Neural cell (in vitro differentiated cells): ENCODE data around the gene TGFBR3. TPM values are rescaled to one million over a fixed set of nuclear protein-coding genes. Genes with fewer than 3 reads are reported as not detected.

ENCODE experiments used
- H2AFZ ChIP-seq: fragments of 200-600, 300-800 bp; sonication (generic), shearing (Covaris generic); 2 replicates; pipeline ENCODE4 v1.6.0; 2014; ENCODE audit warnings: low read depth, mild to moderate bottlenecking, antibody characterized with exemption, low read length, moderate library complexity
- H3F3A ChIP-seq: fragments of 200-600 bp; shearing (Covaris generic); 2 replicates; pipeline ENCODE4 v1.6.1; 2016; ENCODE audit warnings: mild to moderate bottlenecking, moderate library complexity, mixed read lengths, antibody characterized with exemption, low read length; ENCODE audit not compliant: insufficient read depth, poor library complexity, severe bottlenecking
- H3K27ac ChIP-seq: fragments of 200-600, 300-800 bp; sonication (generic), shearing (Covaris generic); 2 replicates; pipeline ENCODE4 v1.5.1; 2014; ENCODE audit warnings: mild to moderate bottlenecking, low read length, moderate library complexity
- H3K27me3 ChIP-seq: fragments of 300-800, 200-600 bp; sonication (generic), shearing (Covaris generic); 2 replicates; pipeline ENCODE4 v1.6.0; 2014; ENCODE audit warnings: mild to moderate bottlenecking, low read depth, low read length, moderate library complexity; ENCODE audit not compliant: insufficient read depth
- H3K36me3 ChIP-seq: fragments of 300-800, 200-600 bp; sonication (generic), shearing (Covaris generic); 2 replicates; pipeline ENCODE4 v1.5.1; 2014; ENCODE audit warnings: mild to moderate bottlenecking, antibody characterized with exemption, low read length, moderate library complexity; ENCODE audit not compliant: insufficient read depth
- H3K4me2 ChIP-seq: fragments of 300-800, 200-600 bp; sonication (generic), shearing (Covaris generic); 2 replicates; pipeline ENCODE4 v1.6.0; 2014; ENCODE audit warnings: mild to moderate bottlenecking, low read length
- H3K4me3 ChIP-seq: fragments of 300-800, 200-600 bp; sonication (generic), shearing (Covaris generic); 2 replicates; pipeline ENCODE4 v1.5.1; 2014; ENCODE audit warnings: mild to moderate bottlenecking, low read length, moderate library complexity
- H3K79me2 ChIP-seq: fragments of 200-600 bp; shearing (Covaris generic); replicated peaks from 2 replicates; pipeline ENCODE4 v1.6.0; 2014; ENCODE audit warnings: mild to moderate bottlenecking, low read length, moderate library complexity; ENCODE audit not compliant: insufficient read depth
- H3K9ac ChIP-seq: fragments of 300-800, 200-600 bp; sonication (generic), shearing (Covaris generic); 2 replicates; pipeline ENCODE4 v1.6.1; 2016; ENCODE audit warnings: mild to moderate bottlenecking, low read length, mixed read lengths
- H3K9me2 ChIP-seq: fragments of 200-600 bp; shearing (Covaris generic); 2 replicates; pipeline ENCODE4 v1.6.1; 2016; ENCODE audit warnings: mild to moderate bottlenecking, low read length, mixed read lengths; ENCODE audit not compliant: insufficient read depth
- H3K9me3 ChIP-seq: fragments of 200-600, 300-800 bp; sonication (generic), shearing (Covaris generic); 2 replicates; pipeline ENCODE4 v1.6.1; 2016; ENCODE audit warnings: mild to moderate bottlenecking, mixed run types, low read length, moderate library complexity, mixed read lengths
- H4K20me1 ChIP-seq: fragments of 200-600 bp; shearing (Covaris generic); 2 replicates; pipeline ENCODE4 v1.6.1; 2016; ENCODE audit warnings: mild to moderate bottlenecking, mixed run types; ENCODE audit not compliant: insufficient read depth
- EP300 ChIP-seq: fragments of 450-650 bp; conservative IDR thresholded peaks from 2 replicates; pipeline ENCODE4 v1.6.1; 2014; ENCODE audit warnings: antibody characterized with exemption, mild to moderate bottlenecking, moderate library complexity; ENCODE audit not compliant: poor library complexity, severe bottlenecking
- EZH2 ChIP-seq: fragments of 200-600, 300-800 bp; shearing (Covaris generic), sonication (generic); IDR thresholded peaks from 2 replicates; pipeline ENCODE4 v1.6.1; 2014; ENCODE audit warnings: antibody characterized with exemption, low read length, borderline replicate concordance, mild to moderate bottlenecking; ENCODE audit not compliant: insufficient read depth, poor library complexity, severe bottlenecking
- MXI1 ChIP-seq: fragments of 450-650 bp; conservative IDR thresholded peaks from 2 replicates; pipeline ENCODE4 v1.6.1; 2014; ENCODE audit warnings: antibody characterized with exemption, mild to moderate bottlenecking; ENCODE audit not compliant: poor library complexity, severe bottlenecking
- POLR2AphosphoS5 ChIP-seq: IDR thresholded peaks from 2 replicates; pipeline ENCODE4 v1.6.1; 2012
- RAD21 ChIP-seq: fragments of 450-650 bp; conservative IDR thresholded peaks from 2 replicates; pipeline ENCODE4 v1.6.1; 2014; ENCODE audit warnings: antibody characterized with exemption, mild to moderate bottlenecking, moderate library complexity
- SMC3 ChIP-seq: fragments of 450-650 bp; conservative IDR thresholded peaks from 2 replicates; pipeline ENCODE4 v1.6.1; 2014; ENCODE audit warnings: antibody characterized with exemption, mild to moderate bottlenecking, moderate library complexity; ENCODE audit not compliant: poor library complexity
- TAF1 ChIP-seq: IDR thresholded peaks from 2 replicates; pipeline ENCODE4 v1.6.1; 2012; ENCODE audit warnings: low read depth
- polyA plus RNA-seq: library from polyadenylated mRNA; depleted of rRNA; stranded (reverse); fragments of >200 nt; gene quantifications from 2 replicates; pipeline ENCODE4 v1.2.3, GENCODE V29; 2014
- TF ChIP-seq, protein P1 (sequence below): IDR thresholded peaks from 2 replicates; pipeline ENCODE4 v1.6.1; 2012; ENCODE audit warnings: borderline replicate concordance
- TF ChIP-seq, protein P2 (sequence below): fragments of 450-650 bp; IDR thresholded peaks from 2 replicates; pipeline ENCODE4 v1.5.1; 2014; ENCODE audit warnings: antibody characterized with exemption, mild to moderate bottlenecking, moderate library complexity; ENCODE audit not compliant: poor library complexity, severe bottlenecking

Gene TGFBR3
- polyA plus RNA-seq, 1 donor from 2014 or later: 0.25 TPM

DNA sequence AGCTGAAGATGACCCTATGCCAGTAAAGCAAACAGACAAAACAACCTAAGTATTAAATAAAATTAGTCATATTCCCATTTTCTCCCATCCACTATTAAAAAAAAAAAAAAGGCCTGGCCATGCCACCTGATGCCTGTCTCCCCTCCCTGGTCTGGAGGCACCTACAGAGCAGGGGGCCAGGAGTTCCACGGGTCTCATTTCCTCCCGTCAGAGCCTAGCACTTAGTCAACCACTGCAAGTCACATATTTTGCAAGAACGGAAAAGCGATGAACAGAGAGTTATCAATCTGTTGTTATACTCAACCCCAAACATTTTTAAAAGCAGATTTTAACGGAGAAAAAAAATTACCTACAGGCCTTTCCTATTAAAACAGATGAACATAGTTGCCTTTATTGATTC lies 59.3 kb downstream of the TGFBR3 start:
- H3K9ac ChIP-seq: no peak overlapping the region
- no peaks in the 10 kb centered on the region for H3K27me3 ChIP-seq
- no peaks in the 10 kb centered on the region for H3K36me3 ChIP-seq
- no peaks in the 10 kb centered on the region for H3K9me2 ChIP-seq
- no peak overlapping the region for H3K4me3 ChIP-seq
- H3K4me2 ChIP-seq: no peak overlapping the region
- H3K9me3 ChIP-seq: no peaks in the 10 kb centered on the region
- no peaks in the 10 kb centered on the region for H4K20me1 ChIP-seq
- no peak overlapping the region for H2AFZ ChIP-seq
- no peaks in the 10 kb centered on the region for H3K79me2 ChIP-seq
- H3F3A ChIP-seq: no peaks in the 10 kb centered on the region
- no peak overlapping the region for H3K27ac ChIP-seq
- TF ChIP-seq TAF1 (no peak), EP300 (no peak), POLR2AphosphoS5 (no peak), EZH2 (no peak), RAD21 (no peak), MXI1 (no peak), SMC3 (no peak)
- TF ChIP-seq, protein P1, sequence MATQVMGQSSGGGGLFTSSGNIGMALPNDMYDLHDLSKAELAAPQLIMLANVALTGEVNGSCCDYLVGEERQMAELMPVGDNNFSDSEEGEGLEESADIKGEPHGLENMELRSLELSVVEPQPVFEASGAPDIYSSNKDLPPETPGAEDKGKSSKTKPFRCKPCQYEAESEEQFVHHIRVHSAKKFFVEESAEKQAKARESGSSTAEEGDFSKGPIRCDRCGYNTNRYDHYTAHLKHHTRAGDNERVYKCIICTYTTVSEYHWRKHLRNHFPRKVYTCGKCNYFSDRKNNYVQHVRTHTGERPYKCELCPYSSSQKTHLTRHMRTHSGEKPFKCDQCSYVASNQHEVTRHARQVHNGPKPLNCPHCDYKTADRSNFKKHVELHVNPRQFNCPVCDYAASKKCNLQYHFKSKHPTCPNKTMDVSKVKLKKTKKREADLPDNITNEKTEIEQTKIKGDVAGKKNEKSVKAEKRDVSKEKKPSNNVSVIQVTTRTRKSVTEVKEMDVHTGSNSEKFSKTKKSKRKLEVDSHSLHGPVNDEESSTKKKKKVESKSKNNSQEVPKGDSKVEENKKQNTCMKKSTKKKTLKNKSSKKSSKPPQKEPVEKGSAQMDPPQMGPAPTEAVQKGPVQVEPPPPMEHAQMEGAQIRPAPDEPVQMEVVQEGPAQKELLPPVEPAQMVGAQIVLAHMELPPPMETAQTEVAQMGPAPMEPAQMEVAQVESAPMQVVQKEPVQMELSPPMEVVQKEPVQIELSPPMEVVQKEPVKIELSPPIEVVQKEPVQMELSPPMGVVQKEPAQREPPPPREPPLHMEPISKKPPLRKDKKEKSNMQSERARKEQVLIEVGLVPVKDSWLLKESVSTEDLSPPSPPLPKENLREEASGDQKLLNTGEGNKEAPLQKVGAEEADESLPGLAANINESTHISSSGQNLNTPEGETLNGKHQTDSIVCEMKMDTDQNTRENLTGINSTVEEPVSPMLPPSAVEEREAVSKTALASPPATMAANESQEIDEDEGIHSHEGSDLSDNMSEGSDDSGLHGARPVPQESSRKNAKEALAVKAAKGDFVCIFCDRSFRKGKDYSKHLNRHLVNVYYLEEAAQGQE: no peak
- TF ChIP-seq, protein P2, sequence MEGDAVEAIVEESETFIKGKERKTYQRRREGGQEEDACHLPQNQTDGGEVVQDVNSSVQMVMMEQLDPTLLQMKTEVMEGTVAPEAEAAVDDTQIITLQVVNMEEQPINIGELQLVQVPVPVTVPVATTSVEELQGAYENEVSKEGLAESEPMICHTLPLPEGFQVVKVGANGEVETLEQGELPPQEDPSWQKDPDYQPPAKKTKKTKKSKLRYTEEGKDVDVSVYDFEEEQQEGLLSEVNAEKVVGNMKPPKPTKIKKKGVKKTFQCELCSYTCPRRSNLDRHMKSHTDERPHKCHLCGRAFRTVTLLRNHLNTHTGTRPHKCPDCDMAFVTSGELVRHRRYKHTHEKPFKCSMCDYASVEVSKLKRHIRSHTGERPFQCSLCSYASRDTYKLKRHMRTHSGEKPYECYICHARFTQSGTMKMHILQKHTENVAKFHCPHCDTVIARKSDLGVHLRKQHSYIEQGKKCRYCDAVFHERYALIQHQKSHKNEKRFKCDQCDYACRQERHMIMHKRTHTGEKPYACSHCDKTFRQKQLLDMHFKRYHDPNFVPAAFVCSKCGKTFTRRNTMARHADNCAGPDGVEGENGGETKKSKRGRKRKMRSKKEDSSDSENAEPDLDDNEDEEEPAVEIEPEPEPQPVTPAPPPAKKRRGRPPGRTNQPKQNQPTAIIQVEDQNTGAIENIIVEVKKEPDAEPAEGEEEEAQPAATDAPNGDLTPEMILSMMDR: no peak

DNA sequence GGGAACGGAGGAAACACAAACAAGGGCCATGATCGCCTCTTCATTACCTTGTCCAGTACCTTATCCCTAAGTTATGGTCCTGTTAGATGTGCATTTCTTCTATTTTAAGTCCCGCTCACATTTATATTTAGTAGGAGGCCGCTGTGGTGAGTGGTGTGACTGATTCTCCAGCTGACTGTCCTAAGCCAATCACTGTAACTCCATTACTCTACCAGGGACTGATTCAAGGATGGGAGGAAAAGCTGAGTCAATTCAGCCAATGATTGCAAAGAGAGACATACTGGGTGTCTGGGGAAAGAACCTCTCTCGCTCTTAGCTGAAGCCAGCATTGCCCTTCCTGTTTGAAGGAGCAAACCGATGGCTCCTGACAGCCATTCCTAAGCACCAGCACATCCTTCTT lies 59.7 kb downstream of the TGFBR3 start:
- Histone ChIP-seq H3K36me3 (no peaks in the 10 kb centered on the region), H3K9ac (no peak overlapping the region), H3K9me3 (no peaks in the 10 kb centered on the region), H3K79me2 (no peaks in the 10 kb centered on the region), H3K9me2 (no peaks in the 10 kb centered on the region), H4K20me1 (no peaks in the 10 kb centered on the region), H3K27ac (no peak overlapping the region), H3K4me2 (no peak overlapping the region), H3K27me3 (no peaks in the 10 kb centered on the region), H2AFZ (no peak overlapping the region), H3F3A (no peaks in the 10 kb centered on the region), H3K4me3 (no peak overlapping the region)
- TF ChIP-seq EP300 (no peak), SMC3 (no peak), TAF1 (no peak), MXI1 (no peak), RAD21 (no peak), EZH2 (no peak), POLR2AphosphoS5 (no peak)
- TF ChIP-seq, protein P1: no peak
- TF ChIP-seq, protein P2: no peak
